Pancreas (tissue), 10 donors: ENCODE data around the gene WHRN. TPM values are rescaled to one million over a fixed set of nuclear protein-coding genes. Genes with fewer than 3 reads are reported as not detected.

Source experiments
- ATAC-seq, 4 donors: fragments of 200-7000 bp; cut with Tn5 transposase; one replicate each; pipeline versions ENCODE4 v1.8.0 to v1.9.1; 2020; ENCODE audit warnings: mild to moderate bottlenecking in 4 of 4, moderate library complexity in 4 of 4
- DNase-seq, 6 donors: peaks; one replicate each; pipeline ENCODE4 v3.0.0-alpha.2; 2020
- FAIRE-seq: peaks from 2 replicates; lab custom pipeline; 2012; peaks lifted over from hg19 to GRCh38; lab: Jason Lieb, UNC
- H3K27ac ChIP-seq, 4 donors: fragments of 200-600 bp; sonication (generic); 1 replicate in 3 of 4; 2 replicates in 1 of 4; pipeline versions ENCODE4 v1.5.0 to v1.8.0; 2020
- H3K27me3 ChIP-seq, 4 donors: fragments of 200-600 bp; one replicate each; pipeline ENCODE4 v1.8.0; 2021
- H3K36me3 ChIP-seq, 3 donors: fragments of 200-600 bp; sonication (generic) in 1 of 3; one replicate each; pipeline versions ENCODE4 v1.5.0 to v1.8.0; 2020 to 2021
- H3K4me1 ChIP-seq, 3 donors: fragments of 200-600 bp; one replicate each; pipeline ENCODE4 v1.8.0; 2021
- H3K4me3 ChIP-seq, 4 donors: fragments of 200-600 bp; sonication (generic) in 2 of 4; one replicate each; pipeline versions ENCODE4 v1.5.0 to v1.8.0; 2020 to 2021
- H3K9me3 ChIP-seq, 4 donors: fragments of 200-600 bp; one replicate each; pipeline ENCODE4 v1.8.0; 2021
- CTCF ChIP-seq, 4 donors: fragments of 200-600 bp; sonication (generic) in 3 of 4; IDR thresholded peaks; one replicate each; pipeline versions ENCODE4 v1.5.0 to v1.8.0; 2021; ENCODE audit warnings: antibody characterized with exemption in 4 of 4
- WGBS, 2 donors: extraction: QIAGEN DNeasy Blood & Tissue Kit; methylation state at CpG; one replicate each; pipeline ENCODE4 v1.1.7; 2013; 5-methylcytosine and 5-hydroxymethylcytosine counted together
- intact Hi-C, 3 donors: fragments of 100-400 bp; cut with DNase I; formaldehyde crosslinking; loops; one replicate each; pipeline versions ENCODE4 v1.11.1 to v1.14.2; 2022
- polyA plus RNA-seq, 2 donors: library from polyadenylated mRNA; stranded (reverse); fragments of 200-250 nt; gene quantifications; one replicate each; pipeline ENCODE4 v1.2.3, GENCODE V29; 2013
- total RNA-seq, 6 donors: library from RNA; stranded (reverse); fragmentation: NEBNext Ultra II Directional in 4 of 6; extraction: Animal tissue kit (Norgen Biotek cat#: 25700) in 4 of 6; gene quantifications; one replicate each; pipeline versions ENCODE4 v1.2.1 to v1.2.4, GENCODE V29; 2021 to 2023
- donor health status: healthy with polysubstance abuse.
- donor health status: DM: no; HTN: no; CAD: no; lungs with moderate emphysema.
- donor health status: DM: no; HTN: no; CAD: no.
- donor health status: control.
- donor health status: control.
- donor health status: Bipolar disorder and iron deficiency.
- donor health status: DM: yes; HTN: yes; CAD: no.
- donor health status: DM: no; HTN: no; CAD: no.
- donor health status: DM: no; HTN: no; CAD: no.
- donor health status: DM: yes; HTN: yes; CAD: no.

The WHRN gene
- total and polyA plus RNA-seq, 8 donors = 6.7 to 32.2 (median 8.6) TPM

GRCh38 chr9:114416906-114417305, 88.4 kb downstream of the WHRN start:
- 85 to 91% methylated on average over 2 of the region's 2 CpGs for WGBS, 2 donors
- Histone ChIP-seq H3K4me1 (no peaks in the 10 kb centered on the region), H3K36me3 (no peaks in the 10 kb centered on the region), H3K9me3 (no peaks in the 10 kb centered on the region), H3K4me3 (no peak overlapping the region), H3K27me3 (no peaks in the 10 kb centered on the region), H3K27ac (no peak overlapping the region)
- DNase-seq (no peak), FAIRE-seq (no peak), ATAC-seq (no peak)
- TF ChIP-seq CTCF (IDR thresholded peaks at IDR 0.05) = no peak
- intact Hi-C loops = no loop called here

- Histone ChIP-seq H3K36me3 (no peaks in the 10 kb centered on the region), H3K9me3 (no peaks in the 10 kb centered on the region), H3K27ac (no peak overlapping the region), H3K4me3 (no peak overlapping the region), H3K4me1 (no peaks in the 10 kb centered on the region), H3K27me3 (no peaks in the 10 kb centered on the region)
- WGBS, 2 donors = 74 to 77% methylated on average over 5 of the region's 5 CpGs
- FAIRE-seq (no peak), DNase-seq (no peak), ATAC-seq (no peak)
- no peak for TF ChIP-seq CTCF (IDR thresholded peaks at IDR 0.05)
- intact Hi-C loops = no loop called here
These were observed 89.0 kb downstream of the WHRN start for GRCh38 chr9:114416290-114416689.

GRCh38 chr9:114414346-114414745, 90.9 kb downstream of the WHRN start:
- 59 to 60% methylated on average over 2 of the region's 2 CpGs for WGBS, 2 donors
- intact Hi-C loops = no loop called here
- ATAC-seq = no peak
- no peak for TF ChIP-seq CTCF (IDR thresholded peaks at IDR 0.05)
- FAIRE-seq = no peak
- H3K27ac ChIP-seq = no peak overlapping the region
- H3K4me1 ChIP-seq = no peaks in the 10 kb centered on the region
- no peak for DNase-seq
- H3K9me3 ChIP-seq = no peaks in the 10 kb centered on the region
- H3K36me3 ChIP-seq = no peaks in the 10 kb centered on the region
- H3K4me3 ChIP-seq = no peak overlapping the region
- no peaks in the 10 kb centered on the region for H3K27me3 ChIP-seq

GRCh38 chr9:114413861-114414301, 91.4 kb downstream of the WHRN start:
- Histone ChIP-seq H3K36me3 (no peaks in the 10 kb centered on the region), H3K9me3 (no peaks in the 10 kb centered on the region), H3K4me3 (no peak overlapping the region), H3K27me3 (no peaks in the 10 kb centered on the region), H3K4me1 (no peaks in the 10 kb centered on the region), H3K27ac (no peak overlapping the region)
- ATAC-seq (peak in 1 of 4 donors; percentile 34), DNase-seq (no peak), FAIRE-seq (no peak)
- intact Hi-C loops = no loop called here
- 73 to 78% methylated on average over 5 of the region's 5 CpGs for WGBS, 2 donors
- no peak for TF ChIP-seq CTCF (IDR thresholded peaks at IDR 0.05)

- intact Hi-C loops = no loop called here
- Histone ChIP-seq H3K27me3 (no peaks in the 10 kb centered on the region), H3K9me3 (no peaks in the 10 kb centered on the region), H3K4me1 (no peaks in the 10 kb centered on the region), H3K36me3 (no peaks in the 10 kb centered on the region), H3K27ac (no peak overlapping the region), H3K4me3 (no peak overlapping the region)
- no peak for DNase-seq
- ATAC-seq = no peak
- 82 to 85% methylated on average over 11 to 12 of the region's 12 CpGs for WGBS, 2 donors
- TF ChIP-seq CTCF (IDR thresholded peaks at IDR 0.05) = no peak
- no peak for FAIRE-seq
These were observed 93.1 kb downstream of the WHRN start for GRCh38 chr9:114412048-114412683.
